ENCODE results near the gene REC8.
A peak's percentile ranks its signal among the peaks of the same experiment; 100 is the strongest.

Gene REC8, protein sequence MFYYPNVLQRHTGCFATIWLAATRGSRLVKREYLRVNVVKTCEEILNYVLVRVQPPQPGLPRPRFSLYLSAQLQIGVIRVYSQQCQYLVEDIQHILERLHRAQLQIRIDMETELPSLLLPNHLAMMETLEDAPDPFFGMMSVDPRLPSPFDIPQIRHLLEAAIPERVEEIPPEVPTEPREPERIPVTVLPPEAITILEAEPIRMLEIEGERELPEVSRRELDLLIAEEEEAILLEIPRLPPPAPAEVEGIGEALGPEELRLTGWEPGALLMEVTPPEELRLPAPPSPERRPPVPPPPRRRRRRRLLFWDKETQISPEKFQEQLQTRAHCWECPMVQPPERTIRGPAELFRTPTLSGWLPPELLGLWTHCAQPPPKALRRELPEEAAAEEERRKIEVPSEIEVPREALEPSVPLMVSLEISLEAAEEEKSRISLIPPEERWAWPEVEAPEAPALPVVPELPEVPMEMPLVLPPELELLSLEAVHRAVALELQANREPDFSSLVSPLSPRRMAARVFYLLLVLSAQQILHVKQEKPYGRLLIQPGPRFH

GRCh38 chr14:24171422-24172260 lies at the start of gene REC8:
Gene REC8 (plus strand): TSS chr14:24172080. CDS start chr14:24172553, 473 bp downstream.
- peak; percentile 83 for DNase-seq

DNA sequence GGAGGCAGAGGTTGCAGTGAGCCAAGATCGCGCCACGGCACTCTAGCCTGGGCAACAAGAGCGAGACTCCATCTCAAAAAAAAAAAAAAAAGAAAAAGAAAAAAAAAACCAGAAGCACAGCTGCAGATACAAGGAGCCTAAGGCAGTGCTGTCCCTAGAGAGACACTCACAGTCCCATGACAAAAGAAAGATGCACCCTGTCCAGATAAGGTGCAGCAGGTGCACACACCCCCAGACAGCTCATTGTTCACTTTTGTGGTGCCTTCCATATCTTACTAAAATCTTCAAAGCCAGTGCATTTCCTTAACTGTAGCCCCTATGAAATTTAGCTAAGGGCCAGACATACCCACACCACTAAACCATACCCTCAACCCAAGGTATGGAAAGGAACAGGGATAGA lies 49.5 kb upstream of the REC8 start:
- DNase-seq, result no peak

DNA sequence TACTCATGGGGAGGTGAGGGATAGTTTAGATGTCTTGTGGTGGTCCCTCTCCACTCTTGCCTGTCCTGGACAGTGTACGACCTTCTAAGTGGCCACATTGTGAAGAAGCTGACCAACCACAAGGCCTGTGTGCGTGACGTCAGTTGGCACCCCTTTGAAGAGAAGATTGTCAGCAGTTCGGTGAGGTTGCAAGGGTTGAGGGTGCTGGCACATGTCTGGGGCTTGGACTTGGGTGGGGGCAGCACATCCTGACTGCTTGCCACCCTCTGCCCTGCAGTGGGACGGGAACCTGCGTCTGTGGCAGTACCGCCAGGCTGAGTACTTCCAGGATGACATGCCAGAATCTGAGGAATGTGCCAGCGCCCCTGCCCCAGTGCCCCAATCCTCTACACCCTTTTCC lies 49.0 kb upstream of the REC8 start:
- no peak for DNase-seq

- DNase-seq, result no peak
Observed at GRCh38 chr14:24123424-24124417, 48.2 kb upstream of the REC8 start.

GRCh38 chr14:24126939-24127338 lies 44.9 kb upstream of the REC8 start:
- no peak for DNase-seq

DNA sequence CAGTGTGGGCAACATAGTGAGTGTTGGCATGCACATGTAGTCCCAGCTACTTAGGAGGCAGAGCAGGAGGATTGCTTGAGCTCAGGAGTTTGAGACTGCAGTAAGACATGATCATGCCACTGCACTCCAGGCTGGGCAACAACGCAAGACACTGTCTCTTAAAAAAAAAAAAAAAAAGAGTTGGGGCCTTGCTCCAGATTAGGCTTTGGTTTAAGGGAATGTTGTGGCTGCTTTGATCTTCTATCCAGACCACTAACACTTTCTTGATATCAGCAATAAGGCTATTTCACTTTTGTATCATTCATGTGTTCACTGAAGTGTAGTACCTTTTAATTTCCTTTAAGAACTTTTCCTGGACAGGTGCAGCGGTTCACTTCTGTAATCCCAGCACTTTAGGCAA lies 44.2 kb upstream of the REC8 start:
- DNase-seq, result no peak

- DNase-seq, result no peak
Observed at GRCh38 chr14:24129410-24129998, 42.4 kb upstream of the REC8 start.

GRCh38 chr14:24130380-24130716 lies 41.5 kb upstream of the REC8 start, which contains the start of gene FITM1:
Gene FITM1 (plus strand): TSS chr14:24130659. CDS start chr14:24131564, 905 bp downstream.
- DNase-seq, result no peak

GRCh38 chr14:24130717-24131548 lies 40.9 kb upstream of the REC8 start:
- no peak for DNase-seq

DNA sequence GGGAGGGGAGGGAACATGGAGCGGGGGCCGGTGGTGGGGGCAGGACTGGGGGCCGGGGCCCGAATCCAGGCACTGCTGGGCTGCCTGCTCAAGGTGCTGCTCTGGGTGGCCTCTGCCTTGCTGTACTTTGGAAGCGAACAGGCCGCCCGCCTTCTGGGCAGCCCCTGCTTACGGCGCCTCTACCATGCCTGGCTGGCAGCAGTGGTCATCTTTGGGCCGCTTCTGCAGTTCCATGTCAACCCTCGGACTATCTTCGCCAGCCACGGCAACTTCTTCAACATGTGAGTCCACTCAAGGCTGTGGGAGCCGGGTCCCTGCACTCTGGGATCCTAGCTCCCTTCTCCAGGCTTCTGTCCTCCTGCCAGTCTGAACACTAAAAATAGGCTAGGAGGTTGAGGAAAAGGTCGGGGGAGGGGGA lies 40.3 kb upstream of the REC8 start:
- no peak for DNase-seq

DNA sequence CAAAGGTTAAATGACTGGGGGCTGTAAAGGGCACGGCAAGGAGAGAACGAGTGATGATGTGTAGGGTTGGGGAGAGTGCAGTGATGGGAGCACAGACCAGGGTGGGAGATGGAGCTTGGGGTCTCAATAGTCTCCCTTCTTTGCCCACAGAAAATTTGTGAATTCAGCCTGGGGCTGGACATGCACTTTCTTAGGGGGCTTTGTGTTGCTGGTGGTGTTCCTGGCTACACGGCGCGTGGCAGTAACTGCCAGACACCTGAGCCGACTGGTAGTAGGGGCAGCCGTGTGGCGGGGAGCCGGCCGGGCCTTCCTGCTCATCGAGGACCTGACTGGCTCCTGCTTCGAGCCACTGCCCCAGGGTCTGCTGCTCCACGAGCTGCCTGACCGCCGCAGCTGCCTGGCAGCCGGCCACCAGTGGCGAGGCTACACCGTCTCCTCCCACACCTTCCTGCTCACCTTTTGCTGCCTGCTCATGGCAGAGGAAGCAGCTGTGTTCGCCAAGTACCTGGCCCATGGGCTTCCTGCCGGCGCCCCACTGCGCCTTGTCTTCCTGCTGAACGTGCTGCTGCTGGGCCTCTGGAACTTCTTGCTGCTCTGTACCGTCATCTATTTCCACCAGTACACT lies 39.7 kb upstream of the REC8 start:
- no peak for DNase-seq

- DNase-seq, result no peak
Observed at GRCh38 chr14:24132976-24133375, 38.9 kb upstream of the REC8 start.

GRCh38 chr14:24133735-24134134 lies 38.1 kb upstream of the REC8 start:
- no peak for DNase-seq

GRCh38 chr14:24135584-24135833 lies 36.4 kb upstream of the REC8 start:
- DNase-seq, result no peak

- peak; percentile 93 for DNase-seq
Observed at GRCh38 chr14:24135834-24136683, 35.8 kb upstream of the REC8 start, which contains the start of gene PSME1. Gene PSME1 (plus strand): TSS chr14:24136194. CDS start chr14:24136263, 69 bp downstream.

DNA sequence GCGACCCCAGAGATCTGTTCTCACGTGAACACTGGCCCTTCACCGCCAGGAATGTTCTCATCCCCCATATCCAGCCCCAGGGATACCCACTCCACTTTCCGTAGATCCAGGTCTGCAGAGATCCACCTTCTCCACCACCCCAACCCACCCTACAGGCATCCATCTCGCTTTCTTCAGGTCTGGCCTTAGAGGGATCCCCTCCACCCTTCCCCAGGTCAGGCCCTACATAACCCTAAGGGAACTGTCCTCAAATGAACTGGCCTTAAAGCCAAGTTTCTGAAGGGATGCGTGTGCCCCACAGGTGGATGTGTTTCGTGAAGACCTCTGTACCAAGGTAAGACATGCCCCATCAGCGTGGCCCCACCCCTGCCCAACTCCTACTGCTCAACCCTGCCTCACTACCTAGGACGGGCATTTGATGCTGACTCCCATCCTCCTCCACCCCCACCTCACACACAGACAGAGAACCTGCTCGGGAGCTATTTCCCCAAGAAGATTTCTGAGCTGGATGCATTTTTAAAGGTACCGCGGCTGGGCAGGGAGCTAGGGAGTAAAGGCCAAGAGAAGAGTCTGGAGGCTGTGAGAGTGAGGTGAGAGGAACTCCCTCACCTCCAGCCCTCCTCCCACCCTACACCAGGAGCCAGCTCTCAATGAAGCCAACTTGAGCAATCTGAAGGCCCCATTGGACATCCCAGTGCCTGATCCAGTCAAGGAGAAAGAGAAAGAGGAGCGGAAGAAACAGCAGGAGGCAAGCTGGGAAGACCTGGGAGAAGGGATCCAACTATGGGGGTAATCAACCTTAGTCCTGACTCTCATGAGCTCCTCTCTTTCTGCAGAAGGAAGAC lies 35.0 kb upstream of the REC8 start:
- DNase-seq, result no peak

GRCh38 chr14:24137529-24138395 lies 34.1 kb upstream of the REC8 start:
- DNase-seq, result no peak

All from activated gamma-delta T cell treated with Interleukin-2 at 50 U/mL for 16 hours (primary cell).